DMS 273 treated with DMSO at 0.1 percent for 48 hours (cell line): ENCODE measurements around the gene STMN3.
A peak's percentile ranks its signal among the peaks of the same experiment; 100 is the strongest.
"Not testable (repeated sequence)": the region's sequence is repeated elsewhere in the genome, so short reads cannot be mapped to it uniquely, and the experiment has no call there.

Experiments
- DNase-seq: peaks from one replicate; lab custom pipeline; 2025; lab: John Stamatoyannopoulos, UW

STMN3 gene

DNA sequence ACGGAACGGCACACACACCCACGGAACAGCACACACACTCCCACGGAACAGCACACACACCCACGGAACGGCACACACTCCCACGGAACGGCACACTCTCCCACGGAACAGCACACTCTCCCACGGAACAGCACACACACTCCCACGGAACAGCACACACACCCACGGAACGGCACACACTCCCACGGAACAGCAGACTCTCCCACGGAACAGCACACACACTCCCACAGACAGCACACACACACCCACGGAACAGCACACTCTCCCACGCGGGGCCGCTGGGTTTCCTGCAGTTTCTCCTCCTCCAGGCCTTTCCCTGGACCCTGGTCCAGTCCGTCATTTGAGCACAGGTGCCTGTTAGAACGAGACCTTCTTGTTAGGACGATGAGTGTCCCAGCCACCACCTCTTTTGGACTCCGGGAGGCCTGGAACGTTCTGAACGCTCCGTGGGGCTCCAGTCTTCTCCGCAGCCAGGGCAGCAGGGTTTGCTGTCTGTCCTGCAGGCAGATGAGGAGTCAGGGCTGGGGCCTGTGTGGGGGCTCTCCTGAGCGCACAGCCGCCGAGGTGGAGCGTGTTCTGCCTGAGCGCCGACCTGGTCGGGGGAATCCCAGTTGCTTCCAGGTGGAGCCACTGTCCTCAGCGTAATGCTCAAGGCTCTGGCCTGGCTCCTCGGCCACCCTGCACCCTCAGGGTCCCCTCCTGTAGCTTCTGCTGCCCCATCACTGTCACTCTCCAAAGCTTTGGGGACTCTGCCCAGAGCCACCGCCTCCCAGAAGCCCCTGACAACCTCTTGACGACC, 25.6 kb upstream of the STMN3 start:
- DNase-seq: no peak

DNA sequence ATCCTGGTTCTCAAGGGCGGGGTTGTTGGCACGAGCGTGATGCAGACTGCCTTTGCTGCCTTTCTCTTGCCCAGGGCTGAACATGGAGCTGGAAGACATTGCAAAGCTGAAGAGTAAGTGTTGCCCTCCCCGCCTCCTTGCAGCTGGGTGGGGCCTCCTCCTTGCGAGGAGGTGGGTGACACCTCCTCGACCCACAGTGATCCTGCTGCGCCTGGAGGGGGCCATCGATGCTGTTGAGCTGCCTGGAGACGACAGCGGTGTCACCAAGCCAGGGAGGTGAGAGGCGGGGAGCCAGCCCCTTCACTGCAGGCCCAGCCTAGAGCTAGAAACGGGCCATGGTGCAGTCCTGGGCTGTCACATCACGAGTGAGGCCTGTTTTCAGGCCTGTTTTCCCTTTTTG, 24.8 kb upstream of the STMN3 start:
- DNase-seq: no peak

DNA sequence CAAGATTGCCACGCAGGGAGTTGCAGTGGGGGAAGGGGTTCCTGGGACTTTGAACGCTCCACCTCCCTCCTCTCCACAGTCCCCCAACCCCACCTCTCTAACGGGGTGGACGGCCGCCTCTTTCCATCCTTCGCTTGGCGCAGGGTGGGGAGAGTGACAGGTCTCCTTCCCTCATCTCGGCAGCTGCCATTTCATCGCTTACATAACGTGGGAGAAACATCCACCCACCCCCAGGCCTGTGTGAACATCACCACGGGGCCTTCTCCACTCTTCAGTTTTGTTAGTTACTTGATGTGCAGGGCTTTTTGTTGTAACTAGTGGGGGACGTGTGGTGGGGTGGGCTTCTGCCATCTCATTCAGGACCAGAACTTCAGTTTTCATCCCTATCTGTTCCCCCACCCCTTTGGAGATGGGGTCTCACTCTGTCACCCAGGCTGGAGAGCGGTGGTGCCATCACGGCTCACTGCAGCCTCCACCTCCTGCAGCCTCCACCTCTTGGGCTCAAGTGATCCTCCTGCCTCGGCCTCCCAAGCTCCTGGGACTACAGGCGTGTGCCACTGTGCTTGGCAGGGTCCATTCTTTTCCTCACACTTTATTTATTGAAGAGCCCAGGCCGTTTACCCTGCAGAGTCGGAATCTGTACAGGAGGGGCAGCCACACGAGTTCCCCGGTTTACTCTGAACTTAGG, 22.6 kb upstream of the STMN3 start:
- no peak for DNase-seq

DNA sequence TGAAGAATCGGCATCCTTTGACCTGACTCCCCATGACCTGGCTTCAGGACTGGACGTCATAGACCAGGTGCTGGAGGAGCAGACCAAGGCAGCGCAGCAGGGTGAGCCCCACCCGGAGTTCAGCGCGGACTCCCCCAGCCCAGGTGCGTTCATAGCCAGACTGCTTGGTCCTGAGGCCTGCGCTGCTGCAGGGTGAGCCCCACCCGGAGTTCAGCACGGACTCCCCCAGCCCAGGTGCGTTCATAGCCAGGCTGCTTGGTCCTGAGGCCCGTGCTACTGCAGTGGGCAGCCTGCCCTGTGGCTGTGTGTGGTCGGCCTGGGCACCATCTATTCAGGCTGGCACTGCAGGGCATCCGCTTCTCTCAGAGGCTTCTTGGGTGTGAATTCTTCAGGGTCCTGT, 20.7 kb upstream of the STMN3 start:
- no peak for DNase-seq

DNA sequence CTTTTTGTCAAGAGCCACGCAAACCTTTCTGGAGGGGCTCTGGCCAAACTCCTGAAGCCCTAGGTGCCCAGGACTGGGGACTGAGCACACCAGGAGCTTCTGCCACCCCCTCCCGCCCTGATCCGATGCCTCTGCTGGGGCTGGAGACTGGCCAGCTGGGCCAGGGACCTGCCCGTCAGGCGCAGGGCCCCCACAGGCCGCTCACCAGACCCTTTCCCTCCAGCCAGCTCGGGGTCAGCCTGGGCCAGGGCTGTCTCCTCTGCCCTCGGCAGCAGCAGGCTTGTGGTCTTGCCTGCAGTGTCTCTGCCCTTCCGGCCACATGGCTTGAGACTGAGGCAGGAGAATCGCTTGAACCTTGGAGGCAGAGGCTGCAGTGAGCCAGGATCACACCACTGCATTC, 19.4 kb upstream of the STMN3 start:
- no peak for DNase-seq

DNA sequence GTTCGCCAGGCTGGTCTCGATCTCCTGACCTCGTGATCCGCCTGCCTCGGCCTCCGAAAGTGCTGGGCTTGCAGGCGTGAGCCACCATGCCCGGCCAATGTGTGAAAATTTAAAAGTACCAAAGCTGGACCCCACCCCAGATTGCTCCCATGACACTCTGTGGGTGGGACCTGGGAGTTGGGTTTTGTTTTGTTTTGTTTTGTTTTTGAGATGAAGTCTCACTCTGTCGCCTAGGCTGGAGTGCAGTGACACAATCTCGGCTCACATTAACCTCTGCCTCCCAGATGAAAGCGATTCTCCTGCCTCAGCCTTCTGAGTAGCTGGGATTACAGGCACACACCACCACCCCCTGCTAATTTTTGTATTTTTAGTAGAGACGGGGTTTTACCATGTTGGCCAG, 18.5 kb upstream of the STMN3 start:
- not testable (repeated sequence) for DNase-seq

DNA sequence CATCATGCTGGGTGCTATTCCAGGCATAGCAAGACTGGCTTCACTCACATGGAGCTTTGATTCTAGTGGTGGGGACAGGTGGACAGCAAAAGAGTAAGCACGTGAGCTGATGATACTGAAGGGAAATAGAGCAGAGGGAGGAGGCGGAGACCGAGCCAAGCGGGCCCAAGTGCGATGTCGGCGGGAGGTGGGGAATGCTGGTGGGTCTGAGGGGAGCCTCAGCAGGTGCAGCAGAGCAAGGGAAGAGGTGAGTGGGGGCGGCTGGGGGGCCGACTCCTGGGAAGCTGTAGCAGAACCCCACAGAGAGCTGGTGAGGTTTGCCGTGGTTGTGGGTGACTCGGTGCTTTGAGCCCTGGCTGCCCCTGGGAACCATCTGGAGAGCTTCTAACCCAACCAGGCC, 15.1 kb upstream of the STMN3 start:
- DNase-seq: no peak

DNA sequence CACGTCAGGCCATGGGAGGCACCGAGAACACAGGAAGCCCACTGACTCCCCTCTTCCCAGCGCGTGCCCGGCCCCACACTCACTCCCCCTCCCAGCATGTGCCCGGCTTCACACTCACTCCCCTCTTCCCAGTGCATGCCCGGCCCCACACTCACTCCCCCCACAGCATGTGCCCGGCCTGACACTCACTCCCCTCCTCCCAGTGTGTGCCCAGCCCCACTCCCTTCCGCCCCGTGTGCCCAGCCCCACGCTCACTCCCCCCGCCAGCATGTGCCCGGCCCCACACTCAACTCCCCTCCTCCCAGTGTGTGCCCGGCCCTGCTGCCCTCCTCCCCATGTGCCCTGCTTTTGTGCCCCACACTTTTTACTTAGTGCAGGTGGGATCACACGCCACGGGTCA, 14.6 kb upstream of the STMN3 start:
- DNase-seq: no peak

DNA sequence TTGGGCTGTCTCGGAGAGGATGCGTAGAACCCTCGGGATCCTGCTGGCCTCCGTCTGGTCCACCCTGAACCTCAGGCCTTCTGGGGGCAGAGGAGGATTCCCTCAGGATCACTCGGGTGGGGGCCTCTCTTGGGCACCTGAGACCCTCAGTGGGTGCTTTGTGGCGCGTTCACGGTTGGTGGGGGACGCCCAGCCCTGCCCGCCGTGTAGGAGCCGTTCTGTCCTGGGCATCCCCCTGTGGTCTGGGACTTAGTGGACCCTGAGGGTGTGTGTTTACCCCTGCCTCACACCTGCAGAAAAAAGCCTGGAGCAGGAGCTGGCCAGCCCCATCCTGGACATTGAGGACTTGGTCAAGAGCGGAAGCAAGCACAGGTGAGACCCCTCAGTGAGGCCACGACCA, 12.5 kb upstream of the STMN3 start:
- no peak for DNase-seq

DNA sequence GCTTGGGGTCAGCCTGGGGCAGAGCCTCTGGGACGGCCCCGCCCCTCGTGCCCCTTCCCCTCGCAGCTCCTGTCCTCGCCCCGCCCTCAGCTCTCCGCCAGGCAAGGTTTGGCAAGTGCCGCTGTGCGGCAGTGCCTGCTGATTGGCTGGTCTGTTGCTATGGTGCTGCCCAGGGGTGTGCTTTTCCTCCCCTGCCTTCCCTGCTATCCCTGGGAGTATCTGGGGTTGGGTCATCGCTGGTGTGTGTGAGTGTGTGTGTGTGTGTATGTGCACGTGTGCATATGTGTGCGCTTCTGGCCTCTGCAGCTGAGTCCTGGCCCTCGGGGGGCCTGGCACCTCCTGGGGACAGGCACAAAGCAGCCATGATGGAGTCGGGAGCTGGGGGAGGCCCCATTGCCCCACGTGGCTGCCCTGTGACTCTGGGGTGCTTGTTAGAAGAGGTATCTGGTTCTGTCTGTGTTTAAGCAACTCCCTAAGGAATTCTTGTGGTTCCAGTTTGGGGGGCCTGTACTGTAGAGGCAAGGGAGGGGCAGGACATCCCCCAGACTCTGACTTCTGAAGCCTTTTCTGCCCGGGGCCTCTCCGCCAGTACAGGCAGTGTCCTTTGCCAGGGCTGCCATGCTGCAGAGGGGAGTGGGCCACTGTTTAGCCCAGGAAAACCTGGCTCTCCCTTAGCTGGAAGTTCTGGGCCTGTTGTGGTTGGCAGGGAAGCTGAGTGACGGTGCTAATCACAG, 11.8 kb upstream of the STMN3 start:
- DNase-seq: no peak

DNA sequence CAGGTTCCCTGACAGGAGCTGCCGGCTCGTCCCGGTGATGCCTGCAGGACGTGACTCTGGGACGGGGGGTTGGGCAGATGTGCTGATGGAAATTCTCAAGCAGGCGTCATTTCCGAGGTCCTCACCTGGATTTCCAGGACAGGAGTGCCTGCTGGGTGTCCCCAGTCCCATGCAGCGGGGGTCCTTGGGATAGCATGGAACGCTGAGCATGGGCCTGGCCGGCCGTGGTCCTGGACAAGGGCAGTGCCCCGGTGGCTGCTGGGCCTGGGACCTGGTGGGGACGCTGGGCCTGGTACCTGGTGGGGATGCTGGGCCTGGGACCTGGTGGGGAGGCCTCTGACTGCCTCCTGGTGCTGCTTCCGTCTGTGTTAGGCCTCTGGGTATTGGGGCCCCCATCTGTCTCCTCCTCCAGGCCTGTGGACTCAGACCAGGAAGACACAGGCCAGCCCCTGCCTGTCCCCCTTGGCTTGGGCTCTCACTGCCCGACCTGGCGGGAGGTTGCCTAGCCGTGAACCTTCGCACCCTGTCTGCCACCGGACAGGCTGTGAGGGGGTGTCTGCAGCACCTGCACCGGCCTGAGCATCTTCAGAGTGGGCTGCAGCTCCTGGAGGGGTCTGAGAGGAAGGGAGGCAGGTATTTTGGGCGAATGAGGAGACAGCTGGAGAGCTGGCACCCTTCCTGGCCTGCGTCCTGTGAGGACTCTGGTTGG, 11.1 kb upstream of the STMN3 start:
- DNase-seq: no peak

DNA sequence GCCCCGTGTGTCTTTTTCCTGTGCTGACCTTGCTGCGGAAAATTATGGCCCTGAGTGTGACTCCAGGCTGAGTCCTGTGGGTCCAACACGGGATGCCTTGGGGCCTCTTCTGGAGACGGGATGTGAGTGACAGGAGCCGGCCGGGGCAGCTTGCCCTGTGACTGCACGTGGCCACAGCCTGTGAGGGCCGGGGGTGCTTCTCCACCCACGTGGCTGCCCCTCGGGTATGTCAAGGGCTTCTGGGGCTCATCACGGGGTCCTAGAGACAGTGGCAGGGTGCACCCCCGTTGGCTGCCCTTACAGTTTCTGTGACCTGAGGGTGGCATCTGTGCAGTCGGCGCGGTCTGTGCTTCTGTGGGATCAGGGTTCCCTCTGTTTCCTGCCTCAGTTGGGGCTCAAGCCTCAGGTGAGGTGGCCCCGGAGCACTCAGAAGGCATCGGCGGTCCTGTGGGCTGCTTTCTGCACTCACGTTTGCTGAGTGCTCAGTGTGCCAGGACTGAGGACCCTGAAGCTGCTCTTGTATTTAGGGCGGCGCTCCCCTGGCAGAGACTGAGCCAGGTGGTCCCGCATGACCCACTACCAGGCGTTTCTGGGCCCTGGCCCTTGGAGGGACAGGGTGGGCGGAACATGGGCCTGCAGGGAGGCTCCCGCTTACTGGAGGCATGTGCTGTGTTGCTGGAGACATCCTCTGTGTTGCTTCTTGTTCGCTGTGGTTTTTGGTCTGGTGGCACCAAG, 10.3 kb upstream of the STMN3 start:
- no peak for DNase-seq

DNA sequence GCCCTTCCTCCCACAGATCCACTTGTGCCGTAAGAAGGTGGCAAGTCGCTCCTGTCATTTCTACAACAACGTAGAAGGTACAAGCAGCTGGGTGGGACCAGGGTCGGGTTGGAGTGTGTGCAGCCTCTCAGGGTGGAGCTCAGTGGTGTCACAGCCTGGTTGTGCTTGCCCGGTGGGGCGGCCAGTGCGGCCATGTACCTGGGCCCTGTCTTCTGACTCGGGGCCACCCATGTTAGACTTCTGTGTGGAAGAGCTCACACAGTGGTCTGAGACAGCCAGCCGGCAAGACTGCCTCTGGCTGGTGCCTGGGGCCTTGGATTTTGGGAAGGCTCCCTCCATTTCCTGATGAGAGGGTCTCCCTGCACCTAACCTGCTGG, 9.6 kb upstream of the STMN3 start:
- no peak for DNase-seq

DNA sequence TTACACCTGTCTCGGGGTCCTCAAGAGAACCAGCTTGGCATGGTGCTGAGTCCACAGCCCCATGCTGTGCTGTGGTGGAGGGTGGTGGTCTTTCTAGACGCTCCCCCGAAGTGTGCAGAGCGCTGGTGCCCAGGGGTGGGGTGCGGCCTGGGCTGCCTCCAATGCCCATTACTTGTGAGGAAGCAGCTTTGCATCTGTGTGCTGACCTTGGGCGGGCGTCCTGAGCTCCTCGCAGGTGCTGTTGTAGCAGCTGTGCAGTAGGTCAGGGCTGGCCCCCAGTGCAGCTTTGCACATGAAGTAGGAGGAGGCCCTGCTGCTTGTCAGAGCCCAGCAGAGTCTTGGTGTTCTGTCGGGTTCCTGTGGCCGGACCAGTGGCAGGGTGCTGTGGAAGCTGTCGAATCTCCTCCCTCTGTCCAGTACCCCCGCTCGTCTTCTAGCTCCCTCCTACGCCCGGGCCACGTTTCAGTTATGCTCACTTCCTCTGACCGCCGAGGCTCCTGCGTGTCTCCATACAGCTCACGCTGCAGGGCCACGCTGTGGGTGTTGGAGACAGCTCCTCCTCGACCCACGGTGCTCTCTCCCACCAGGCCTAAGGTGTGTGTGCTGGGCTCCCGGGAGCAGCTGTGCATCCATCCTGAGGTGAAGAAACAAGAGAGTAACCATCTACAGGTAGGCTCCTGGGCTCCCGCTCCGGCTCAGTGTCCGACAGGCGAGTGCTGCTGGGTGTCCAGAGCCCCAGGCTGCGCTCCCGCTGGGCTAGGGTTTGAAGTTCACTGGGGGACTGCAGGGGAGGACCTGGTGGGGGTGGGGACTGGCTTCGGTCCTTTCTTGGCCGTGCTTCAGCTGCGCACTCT, 9.0 kb upstream of the STMN3 start:
- DNase-seq: no peak

DNA sequence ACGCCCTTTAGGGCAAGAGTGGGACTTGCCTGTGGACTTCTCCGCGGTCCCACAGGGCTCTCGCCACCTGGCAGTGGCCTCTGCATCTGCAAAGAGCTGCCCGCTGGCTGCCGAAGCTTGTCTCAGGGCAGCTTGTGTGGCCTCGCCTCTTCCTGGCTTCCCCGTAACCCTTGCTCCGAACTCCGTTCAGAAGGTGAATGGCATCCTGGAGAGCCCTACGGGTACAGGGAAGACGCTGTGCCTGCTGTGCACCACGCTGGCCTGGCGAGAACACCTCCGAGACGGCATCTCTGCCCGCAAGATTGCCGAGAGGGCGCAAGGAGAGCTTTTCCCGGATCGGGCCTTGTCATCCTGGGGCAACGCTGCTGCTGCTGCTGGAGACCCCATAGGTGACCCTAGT, 7.9 kb upstream of the STMN3 start:
- no peak for DNase-seq

DNA sequence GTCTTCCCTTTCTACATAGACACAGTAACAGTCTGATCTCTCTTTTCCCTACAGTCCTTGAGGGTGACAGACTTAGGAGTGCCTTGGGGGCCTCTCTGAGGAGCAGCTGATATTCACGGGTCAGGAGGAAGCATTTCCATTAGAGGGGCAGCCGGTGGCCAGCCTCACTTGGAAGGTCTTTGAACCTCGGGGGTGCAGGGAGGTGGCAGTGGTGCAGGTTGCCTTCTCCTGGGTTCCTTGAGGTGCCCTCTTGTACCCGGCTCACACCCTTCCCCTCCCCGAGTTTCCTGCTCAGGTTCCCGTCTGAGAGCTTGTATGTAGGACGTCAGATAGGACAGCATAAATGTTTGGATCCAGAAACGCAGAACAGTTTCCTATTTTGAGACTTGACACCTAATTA, 7.4 kb upstream of the STMN3 start:
- DNase-seq: no peak

DNA sequence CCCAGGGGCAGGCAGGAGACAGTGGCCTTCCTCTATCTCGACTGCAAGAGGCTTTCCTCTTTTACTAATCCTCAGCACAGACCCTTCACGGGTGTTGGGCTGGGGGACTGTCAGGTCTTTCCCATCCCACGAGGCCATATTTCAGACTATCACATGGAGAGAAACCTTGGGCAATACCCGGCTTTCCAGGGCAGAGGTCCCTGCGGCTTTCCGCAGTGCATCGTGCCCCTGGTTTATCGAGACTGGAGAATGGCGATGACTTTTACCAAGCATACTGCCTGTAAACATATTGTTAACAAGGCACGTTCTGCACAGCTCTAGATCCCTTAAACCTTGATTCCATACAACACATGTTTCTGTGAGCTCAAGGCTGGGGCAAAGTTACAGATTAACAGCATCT, 7.0 kb upstream of the STMN3 start:
- not testable (repeated sequence) for DNase-seq

DNA sequence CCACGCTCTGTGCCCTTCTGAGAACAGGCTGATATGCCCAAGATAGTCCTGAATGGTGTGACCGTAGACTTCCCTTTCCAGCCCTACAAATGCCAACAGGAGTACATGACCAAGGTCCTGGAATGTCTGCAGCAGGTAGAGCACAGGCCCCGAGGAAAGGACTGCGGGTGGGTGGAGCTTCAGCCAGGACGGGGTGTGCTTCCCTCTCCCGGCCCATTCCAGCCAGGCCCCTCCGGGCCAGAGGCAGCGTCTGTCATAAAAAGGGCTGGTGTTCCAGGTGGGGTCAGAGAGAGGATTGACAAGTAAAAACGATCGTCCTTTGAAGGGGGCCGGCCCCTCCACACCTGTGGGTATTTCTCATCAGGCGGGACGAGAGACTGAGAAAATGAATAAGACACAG, 6.1 kb upstream of the STMN3 start:
- DNase-seq: no peak

DNA sequence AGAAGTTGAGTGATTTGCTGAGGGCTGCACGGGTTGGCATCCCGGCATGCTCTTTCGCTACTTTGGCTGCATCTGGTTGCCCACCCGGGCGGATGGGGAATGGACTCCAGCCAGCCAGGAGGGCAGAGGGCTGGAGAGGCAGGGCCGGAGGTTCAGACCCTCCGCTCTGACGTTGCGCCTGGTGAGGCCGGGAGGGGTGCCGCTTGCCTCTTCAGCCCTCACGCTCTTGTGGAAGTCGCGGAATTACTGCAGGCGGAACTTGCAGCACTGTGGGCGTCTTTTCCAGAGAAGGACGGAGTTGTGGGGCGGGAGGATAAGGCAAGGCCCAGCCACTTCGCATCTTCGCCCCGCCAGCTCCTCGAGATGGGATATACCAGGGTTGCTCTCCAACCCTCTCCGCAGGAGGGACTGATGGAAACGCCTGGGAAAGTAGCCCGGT, 5.5 kb upstream of the STMN3 start:
- DNase-seq: no peak

DNA sequence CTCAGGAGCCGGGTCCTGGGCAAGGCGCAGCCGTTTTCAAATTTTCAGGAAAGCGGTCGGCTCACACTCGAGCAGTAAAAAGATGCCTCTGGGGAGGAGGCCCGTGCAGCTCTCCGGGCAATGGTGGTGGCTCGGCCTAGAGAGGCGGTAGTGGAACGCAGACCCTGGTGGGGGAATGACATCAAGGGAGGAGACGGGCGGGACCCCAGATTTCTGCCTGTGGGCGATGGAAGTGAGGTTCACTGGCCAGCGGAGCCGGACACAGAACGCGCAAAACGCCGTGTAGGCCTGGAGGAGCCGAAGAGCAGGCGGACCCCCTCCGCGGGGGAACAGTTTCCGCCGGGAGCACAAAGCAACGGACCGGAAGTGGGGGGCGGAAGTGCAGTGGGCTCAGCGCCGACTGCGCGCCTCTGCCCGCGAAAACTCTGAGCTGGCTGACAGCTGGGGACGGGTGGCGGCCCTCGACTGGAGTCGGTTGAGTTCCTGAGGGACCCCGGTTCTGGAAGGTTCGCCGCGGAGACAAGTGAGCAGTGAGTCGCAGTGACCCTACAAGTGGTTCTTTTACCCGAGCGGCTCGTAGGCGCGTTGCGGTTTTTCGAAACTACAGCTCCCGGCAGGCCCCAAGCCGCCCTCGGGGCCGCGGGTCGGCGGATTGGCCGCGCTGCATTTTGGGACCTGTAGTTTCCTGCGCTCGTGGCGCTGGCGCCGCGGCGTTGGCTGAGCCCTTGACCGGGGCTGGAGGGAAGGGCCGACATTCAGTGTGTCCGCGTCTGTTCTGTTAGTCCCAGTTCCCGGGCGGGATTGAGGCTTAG, 4.9 kb upstream of the STMN3 start, which contains the start of gene RTEL1:
RTEL1 (plus strand) TSS at position 376 of the 812 bp plus-strand sequence. CDS start 1,091 bp downstream, outside the sequence.
- peak; percentile 75 for DNase-seq
